ENCODE results near the gene LIN28A.

- TF ChIP-seq CTCF (IDR thresholded peaks at IDR 0.05) (peak in 3 of 4 experiments; percentile 75 to 79 (median 79)), POLR2A (IDR thresholded peaks at IDR 0.05) (no peak), POLR2AphosphoS5 (IDR thresholded peaks at IDR 0.05) (no peak), EP300 (IDR thresholded peaks at IDR 0.05) (no peak)
Observed at GRCh38 chr1:26363549-26364448, 46.8 kb upstream of the LIN28A start.

Measured in gastroesophageal sphincter (tissue), 3 donors.